HL-60 (cell line): ENCODE data around the gene POGK.

Experiments
- DNase-seq, 2 experiments: peaks; one replicate each; pipeline ENCODE4 v3.0.0-alpha.2; 2010 to 2020; ENCODE audit warnings: low read depth in 1 of 2, low spot score in 1 of 2
- H3K27ac ChIP-seq: fragments of 250-450 bp; sonication (Bioruptor Pico); replicated peaks from 2 replicates; pipeline ENCODE4 v1.5.1; 2020; ENCODE audit warnings: mild to moderate bottlenecking, moderate library complexity
- H3K27me3 ChIP-seq: fragments of 250-450 bp; sonication (Bioruptor Pico); 2 replicates; pipeline ENCODE4 v1.5.1; 2021; ENCODE audit warnings: mild to moderate bottlenecking, moderate library complexity; ENCODE audit not compliant: insufficient read depth, poor library complexity, severe bottlenecking
- H3K4me3 ChIP-seq: replicated peaks from 2 replicates; pipeline ENCODE4 v1.5.1; 2011; ENCODE audit warnings: mild to moderate bottlenecking, control low read depth, low read length; ENCODE audit not compliant: insufficient read depth
- CTCF ChIP-seq: IDR thresholded peaks from one replicate; pipeline ENCODE4 v1.5.1; 2011; ENCODE audit warnings: low read length, control low read depth, inconsistent platforms; ENCODE audit not compliant: insufficient read depth
- GABPA ChIP-seq: IDR thresholded peaks from 2 replicates; pipeline ENCODE4 v1.6.1; 2012; ENCODE audit warnings: low read depth
- POLR2AphosphoS5 ChIP-seq: IDR thresholded peaks from 2 replicates; pipeline ENCODE4 v1.6.1; 2012; ENCODE audit warnings: low read depth
- REST ChIP-seq: IDR thresholded peaks from 2 replicates; pipeline ENCODE4 v1.6.1; 2012; ENCODE audit warnings: low read depth; ENCODE audit not compliant: insufficient replicate concordance
- SPI1 ChIP-seq: IDR thresholded peaks from 2 replicates; pipeline ENCODE4 v1.6.1; 2012; ENCODE audit warnings: low read depth, mild to moderate bottlenecking, borderline replicate concordance

The POGK gene

GRCh38 chr1:166843322-166843721 is 4.0 kb downstream of the POGK start:
- H3K27ac ChIP-seq = no peak overlapping the region
- DNase-seq = no peak
- no peak overlapping the region for H3K4me3 ChIP-seq
- TF ChIP-seq POLR2AphosphoS5 (no peak), CTCF (no peak), REST (no peak), GABPA (no peak), SPI1 (no peak)
- H3K27me3 ChIP-seq = no peaks in the 10 kb centered on the region

GRCh38 chr1:166843769-166844596 is 4.7 kb downstream of the POGK start:
- H3K4me3 ChIP-seq = no peak overlapping the region
- no peaks in the 10 kb centered on the region for H3K27me3 ChIP-seq
- TF ChIP-seq SPI1 (no peak), CTCF (no peak), GABPA (no peak), REST (no peak), POLR2AphosphoS5 (no peak)
- H3K27ac ChIP-seq = no peak overlapping the region
- DNase-seq = no peak

- DNase-seq = no peak
Observed at GRCh38 chr1:166844791-166845190, 5.5 kb downstream of the POGK start.

More at GRCh38 chr1:166844791-166845190, 5.5 kb downstream of the POGK start:
- Histone ChIP-seq H3K4me3 (no peak overlapping the region), H3K27me3 (no peaks in the 10 kb centered on the region), H3K27ac (no peak overlapping the region)
- TF ChIP-seq POLR2AphosphoS5 (no peak), SPI1 (no peak), GABPA (no peak), CTCF (no peak), REST (no peak)
